ENCODE measurements around the gene SCUBE3.

Gene SCUBE3

GRCh38 chr6:35181933-35182612 is 31.7 kb upstream of the SCUBE3 start:
- no peak for FAIRE-seq

- no peak for FAIRE-seq
Measured at GRCh38 chr6:35183281-35183680, 30.5 kb upstream of the SCUBE3 start.

GRCh38 chr6:35183935-35184334 is 29.8 kb upstream of the SCUBE3 start:
- no peak for FAIRE-seq

GRCh38 chr6:35184580-35185301 is 29.0 kb upstream of the SCUBE3 start:
- no peak for FAIRE-seq

GRCh38 chr6:35185302-35185681 is 28.5 kb upstream of the SCUBE3 start:
- FAIRE-seq = no peak

- no peak for FAIRE-seq
Measured at GRCh38 chr6:35185971-35186370, 27.8 kb upstream of the SCUBE3 start.

GRCh38 chr6:35186571-35186970 is 27.2 kb upstream of the SCUBE3 start:
- no peak for FAIRE-seq

- no peak for FAIRE-seq
Measured at GRCh38 chr6:35188886-35189285, 24.9 kb upstream of the SCUBE3 start.

- FAIRE-seq = no peak
Measured at GRCh38 chr6:35190306-35190705, 23.4 kb upstream of the SCUBE3 start.

- no peak for FAIRE-seq
Measured at GRCh38 chr6:35191889-35192288, 21.9 kb upstream of the SCUBE3 start.

GRCh38 chr6:35192301-35192860 is 21.4 kb upstream of the SCUBE3 start:
- no peak for FAIRE-seq

- no peak for FAIRE-seq
Measured at GRCh38 chr6:35194390-35194789, 19.4 kb upstream of the SCUBE3 start.

GRCh38 chr6:35195120-35195780 is 18.5 kb upstream of the SCUBE3 start:
- FAIRE-seq = no peak

- FAIRE-seq = no peak
Measured at GRCh38 chr6:35197196-35197595, 16.6 kb upstream of the SCUBE3 start.

- no peak for FAIRE-seq
Measured at GRCh38 chr6:35199866-35200265, 13.9 kb upstream of the SCUBE3 start.

- FAIRE-seq = no peak
Measured at GRCh38 chr6:35202066-35202546, 11.7 kb upstream of the SCUBE3 start.

- FAIRE-seq = no peak
Measured at GRCh38 chr6:35203152-35203670, 10.5 kb upstream of the SCUBE3 start.

GRCh38 chr6:35203680-35204079 is 10.1 kb upstream of the SCUBE3 start:
- no peak for FAIRE-seq

GRCh38 chr6:35206346-35206745 is 7.4 kb upstream of the SCUBE3 start:
- FAIRE-seq = no peak

GRCh38 chr6:35208419-35208818 is 5.3 kb upstream of the SCUBE3 start:
- no peak for FAIRE-seq

GRCh38 chr6:35209081-35209480 is 4.7 kb upstream of the SCUBE3 start:
- FAIRE-seq = no peak

GRCh38 chr6:35209622-35210247 is 4.0 kb upstream of the SCUBE3 start:
- FAIRE-seq = no peak

GRCh38 chr6:35213298-35213791 is 411 bp upstream of the SCUBE3 start:
- no peak for FAIRE-seq

All from G401.6 (cell line).